HepG2 (cell line): ENCODE measurements around the gene SLC25A10. TPM values are rescaled to one million over a fixed set of nuclear protein-coding genes. Genes with fewer than 3 reads are reported as not detected.

Source experiments
- DPF2 ChIP-seq: sonication (generic); formaldehyde crosslinking; IDR thresholded peaks from 2 replicates; pipeline ENCODE4 v1.4.0; 2020; ENCODE audit warnings: mild to moderate bottlenecking, low read depth, missing genetic modification reagents, borderline replicate concordance
- FOXO4 ChIP-seq: sonication (generic); formaldehyde crosslinking; conservative IDR thresholded peaks from 2 replicates; pipeline ENCODE4 v1.8.1; 2023; ENCODE audit warnings: missing genetic modification reagents
- FUBP1 ChIP-seq: sonication (generic); formaldehyde crosslinking; IDR thresholded peaks from 2 replicates; pipeline ENCODE4 v1.5.1; 2020; ENCODE audit warnings: missing genetic modification reagents, mild to moderate bottlenecking, borderline replicate concordance
- HDAC1 ChIP-seq: sonication (generic); formaldehyde crosslinking; IDR thresholded peaks from 2 replicates; pipeline ENCODE4 v1.5.1; 2020; ENCODE audit warnings: mild to moderate bottlenecking, missing genetic modification reagents
- HMG20A ChIP-seq: IDR thresholded peaks from 2 replicates; pipeline ENCODE4 v1.6.1; 2016; ENCODE audit warnings: borderline replicate concordance
- RARA ChIP-seq: IDR thresholded peaks from 2 replicates; pipeline ENCODE4 v1.6.1; 2016; ENCODE audit warnings: missing genetic modification reagents, missing compliant biosample characterization
- RFXANK ChIP-seq: IDR thresholded peaks from 2 replicates; pipeline ENCODE4 v1.6.1; 2016
- THAP9 ChIP-seq: sonication (generic); formaldehyde crosslinking; IDR thresholded peaks from 2 replicates; pipeline ENCODE4; 2020; ENCODE audit warnings: missing genetic modification reagents, mild to moderate bottlenecking, borderline replicate concordance
- ZNF251 ChIP-seq: sonication (generic); formaldehyde crosslinking; IDR thresholded peaks from 2 replicates; pipeline ENCODE4 v1.9.0; 2021; ENCODE audit warnings: mild to moderate bottlenecking, missing genetic modification reagents
- ZNF280B ChIP-seq: sonication (generic); formaldehyde crosslinking; IDR thresholded peaks from 2 replicates; pipeline ENCODE4 v1.5.0; 2020; ENCODE audit warnings: missing genetic modification reagents, mild to moderate bottlenecking, borderline replicate concordance
- ZNF574 ChIP-seq: sonication (generic); formaldehyde crosslinking; IDR thresholded peaks from 2 replicates; pipeline ENCODE4 v1.4.0; 2020; ENCODE audit warnings: missing genetic modification reagents
- ZNF607 ChIP-seq: sonication (generic); formaldehyde crosslinking; IDR thresholded peaks from 2 replicates; pipeline ENCODE4 v1.5.1; 2020; ENCODE audit warnings: missing genetic modification reagents, mild to moderate bottlenecking, borderline replicate concordance
- ZNF615 ChIP-seq: sonication (generic); formaldehyde crosslinking; IDR thresholded peaks from 2 replicates; pipeline ENCODE4 v1.5.0; 2020; ENCODE audit warnings: mild to moderate bottlenecking, missing genetic modification reagents, borderline replicate concordance
- ZNF749 ChIP-seq: sonication (generic); formaldehyde crosslinking; IDR thresholded peaks from 2 replicates; pipeline ENCODE4 v1.8.0; 2022; ENCODE audit warnings: mild to moderate bottlenecking, missing genetic modification reagents, moderate library complexity, borderline replicate concordance
- ZNF83 ChIP-seq: sonication (generic); formaldehyde crosslinking; IDR thresholded peaks from 2 replicates; pipeline ENCODE4 v1.4.0; 2020; ENCODE audit warnings: missing genetic modification reagents, mild to moderate bottlenecking, borderline replicate concordance
- polyA plus RNA-seq, 8 experiments: library from polyadenylated mRNA; depleted of rRNA in 3 of 8; stranded (reverse) in 7 of 8; unstranded in 1 of 8; fragments of >200 nt; fragmentation: Illumina TruSeq in 4 of 8; extraction: Trizol in 4 of 8; gene quantifications; 2 replicates each; pipeline versions ENCODE4 v1.2.1 to v1.2.3, GENCODE V29; 2011 to 2016; ENCODE audit warnings: low read depth in 4 of 8, missing spikeins in 1 of 8, mixed read lengths in 1 of 8; ENCODE audit not compliant: insufficient read depth in 1 of 8
- total RNA-seq, 5 experiments: library from RNA; depleted of rRNA; stranded (reverse); fragments of >200 nt; fragmentation: Illumina TruSeq; extraction: Trizol; gene quantifications; 2 replicates each; pipeline ENCODE4 v1.2.3, GENCODE V29; 2016; ENCODE audit warnings: low read depth in 1 of 5

Gene SLC25A10
- total and polyA plus RNA-seq, 2 of the 13 experiments (the other 11 are each of a cell fraction or from before 2014, with no cell fraction given) = 46.5 to 140 TPM

- TF ChIP-seq FUBP1 (CRISPR knock-in tag) = 0 out of 2 replicates have a peak, but pooled peaks have one; percentile 84
- TF ChIP-seq ZNF251 = peak; percentile 98
- TF ChIP-seq ZNF607 (CRISPR knock-in tag) = peak; percentile 99
- TF ChIP-seq RFXANK (CRISPR knock-in tag) = peak; percentile 91
- TF ChIP-seq ZNF615 = peak; percentile 89; the same call in 1 of the 2 replicates
- peak; percentile 77 for TF ChIP-seq RARA (CRISPR knock-in tag)
- peak; percentile 98 for TF ChIP-seq THAP9 (CRISPR knock-in tag)
- TF ChIP-seq ZNF749 (CRISPR knock-in tag) = peak; percentile 95
- peak; percentile 98; the same call in 1 of the 2 replicates for TF ChIP-seq ZNF83
- TF ChIP-seq ZNF574 (CRISPR knock-in tag) = peak; percentile 96
- no peak; the same call in 1 of the 2 replicates for TF ChIP-seq HMG20A (CRISPR knock-in tag)
- no peak for TF ChIP-seq DPF2
- peak; percentile 100 for TF ChIP-seq ZNF280B (CRISPR knock-in tag)
- TF ChIP-seq FOXO4 (CRISPR knock-in tag) = no peak
- peak; percentile 91 for TF ChIP-seq HDAC1
These were observed 15.4 kb downstream of the SLC25A10 start (continued) for GRCh38 chr17:81727324-81728031.
